ENCODE results near the gene ADAM12. TPM values are rescaled to one million over a fixed set of nuclear protein-coding genes. Genes with fewer than 3 reads are reported as not detected.

ADAM12 gene
- total and polyA plus RNA-seq, 9 of the 15 experiments (the other 6 are each of a cell fraction or from before 2014, with no cell fraction given), result not detected

- no TSS peak for BruUV-seq (replicated peaks)
- no peak for ATAC-seq
- H3K4me1 ChIP-seq (replicated peaks in 1 of 2; ENCODE audit: control insufficient read depth in 2 of 2, insufficient read depth in 2 of 2, low read length in 2 of 2), result no peaks in the 10 kb centered on the region
- no peaks in the 10 kb centered on the region for H3K79me2 ChIP-seq (ENCODE audit: control insufficient read depth, insufficient read depth, low read length)
- in situ Hi-C loops (cut with MboI) (no loop called here), intact Hi-C loops (cut with micrococcal nuclease) (no loop called here)
- H2AFZ ChIP-seq (ENCODE audit: low read depth, low read length), result no peak overlapping the region
- H4K20me1 ChIP-seq (replicated peaks; ENCODE audit: control insufficient read depth, insufficient read depth, low read length), result no peaks in the 10 kb centered on the region
- WGBS (ENCODE audit: insufficient coverage, low coverage, missing lambda C conversion rate), result 0% methylated on average over 3 of the region's 3 CpGs
- no peak for FAIRE-seq
- ChIA-PET CTCF (ENCODE audit: low intra/inter-chr PET ratio) (no interaction called here), POLR2A (interaction anchor here (0.6 kb wide), 1 partner anchor 197 kb away, joined by 4 read pairs; no protein-coding TSS in a partner anchor)
- no peaks in the 10 kb centered on the region for H3K9me1 ChIP-seq (ENCODE audit: control insufficient read depth, insufficient read depth, low read length)
- H3K4me3 ChIP-seq, result no peak overlapping the region
- no peaks in the 10 kb centered on the region; a peak in 1 of 5 replicates for H3K27me3 ChIP-seq (ENCODE audit: control insufficient read depth in 2 of 2, insufficient read depth in 2 of 2, low read length in 2 of 2)
- no peak overlapping the region for H3K27ac ChIP-seq (ENCODE audit: extremely low read depth, low read depth, low read length)
- no peak for DNase-seq (ENCODE audit: extremely low read depth in 1 of 4, low spot score in 3 of 4)
- no peak overlapping the region for H3K4me2 ChIP-seq (ENCODE audit: insufficient read depth, low read length)
- no peaks in the 10 kb centered on the region for H3K9me3 ChIP-seq (replicated peaks; ENCODE audit: control insufficient read depth, insufficient read depth, low read depth, low read length)
- no peak overlapping the region for H3K9ac ChIP-seq (ENCODE audit: insufficient read depth in 1 of 2, low read depth in 2 of 2, low read length in 2 of 2)
- H3K36me3 ChIP-seq (ENCODE audit: control insufficient read depth, insufficient read depth, low read length), result no peaks in the 10 kb centered on the region
- TF ChIP-seq NFXL1 (CRISPR knock-in tag; IDR thresholded peaks at IDR 0.05) (no peak), ZHX1 (conservative IDR thresholded peaks at IDR 0.05; ENCODE audit: low read length) (no peak), ZNF511 (CRISPR knock-in tag; IDR thresholded peaks at IDR 0.05) (no peak), ZNF318 (IDR thresholded peaks at IDR 0.05; ENCODE audit: borderline replicate concordance in 1 of 2, low read depth in 1 of 2) (no peak), MBD1 (CRISPR knock-in tag; IDR thresholded peaks at IDR 0.05) (no peak), FOXK1 (CRISPR knock-in tag; IDR thresholded peaks at IDR 0.05; ENCODE audit: borderline replicate concordance) (no peak), ETV6 (IDR thresholded peaks at IDR 0.05; ENCODE audit: borderline replicate concordance in 1 of 2, low read depth in 2 of 2, low read length in 1 of 2) (no peak), ETV6 (CRISPR knock-in tag; IDR thresholded peaks at IDR 0.05; ENCODE audit: borderline replicate concordance) (no peak), SMARCE1 (IDR thresholded peaks at IDR 0.05) (no peak)
Observed at GRCh38 chr10:126317751-126318150, 70.5 kb downstream of the ADAM12 start.

All from K562 (cell line).